Cardiac muscle cell (in vitro differentiated cells and primary cell): Measurements from ENCODE around the gene SHISA6. TPM values are rescaled to one million over a fixed set of nuclear protein-coding genes. Genes with fewer than 3 reads are reported as not detected.

Experiments
- DNase-seq, 2 donors: peaks; one replicate each; pipeline versions ENCODE4 v3.0.0 to v3.0.0-alpha.2; 2010 to 2017; ENCODE audit warnings: low read depth in 1 of 2, low spot score in 1 of 2
- H3K27ac ChIP-seq: fragments of 200-600 bp; sonication (generic); 2 replicates; pipeline ENCODE4 v1.5.1; 2016
- H3K27me3 ChIP-seq: fragments of 200-600 bp; sonication (generic); 2 replicates; pipeline ENCODE4 v1.6.0; 2016; ENCODE audit warnings: control low read depth
- H3K36me3 ChIP-seq: fragments of 200-600 bp; sonication (generic); 2 replicates; pipeline ENCODE4 v1.5.1; 2016; ENCODE audit warnings: control low read depth
- H3K4me1 ChIP-seq: fragments of 200-600 bp; sonication (generic); 2 replicates; pipeline ENCODE4 v1.8.1; 2017; ENCODE audit warnings: low read depth, mild to moderate bottlenecking, mixed run types
- H3K4me3 ChIP-seq: fragments of 200-600 bp; sonication (generic); 2 replicates; pipeline ENCODE4 v1.5.1; 2016; ENCODE audit warnings: mild to moderate bottlenecking
- H3K9me3 ChIP-seq: fragments of 200-600 bp; sonication (generic); 2 replicates; pipeline ENCODE4 v1.5.1; 2017; ENCODE audit warnings: low read depth, mild to moderate bottlenecking, control low read depth
- polyA plus RNA-seq: library from polyadenylated mRNA; unstranded; fragments of >200 nt; fragmentation: Nextera tagmentation; extraction: Ambion mirVana; gene quantifications from 2 replicates; pipeline ENCODE4 v1.2.1, GENCODE V29; 2016
- total RNA-seq: library from RNA; depleted of rRNA; stranded (reverse); fragments of >200 nt; gene quantifications from 2 replicates; pipeline ENCODE4 v1.2.3, GENCODE V29; 2016
- TF ChIP-seq, protein P1 (sequence below): IDR thresholded peaks from 2 replicates; pipeline ENCODE4 v1.5.1; 2012; ENCODE audit warnings: low read depth, mild to moderate bottlenecking, low read length

SHISA6 gene
- total and polyA plus RNA-seq, 2 experiments from 2014 or later: 0.17 to 0.45 TPM

DNA sequence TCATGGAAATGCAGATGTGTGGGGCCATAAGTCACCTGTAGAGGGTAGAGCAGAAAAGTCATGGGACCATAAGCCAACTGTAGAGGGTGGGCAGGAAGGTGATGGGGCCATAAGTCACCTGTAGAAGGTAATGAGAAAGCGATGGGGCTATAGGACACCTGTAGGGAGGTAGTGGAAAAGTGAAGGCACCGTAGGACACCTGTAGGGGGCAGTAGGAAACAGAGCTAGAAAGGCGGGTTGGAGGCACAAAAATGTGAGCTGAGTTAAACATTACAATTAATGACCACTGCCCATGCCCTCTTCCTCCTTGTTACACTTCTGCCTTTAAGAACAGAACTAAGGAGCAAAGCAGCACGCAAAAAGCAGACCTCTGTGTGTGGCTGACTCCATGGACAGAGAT lies 150.1 kb downstream of the SHISA6 start:
- Histone ChIP-seq H3K4me3 (no peak overlapping the region), H3K27me3 (no peaks in the 10 kb centered on the region), H3K36me3 (no peaks in the 10 kb centered on the region), H3K27ac (no peak overlapping the region), H3K9me3 (no peaks in the 10 kb centered on the region), H3K4me1 (peaks cover 4% of the 10 kb centered on the region)
- TF ChIP-seq, protein P1, sequence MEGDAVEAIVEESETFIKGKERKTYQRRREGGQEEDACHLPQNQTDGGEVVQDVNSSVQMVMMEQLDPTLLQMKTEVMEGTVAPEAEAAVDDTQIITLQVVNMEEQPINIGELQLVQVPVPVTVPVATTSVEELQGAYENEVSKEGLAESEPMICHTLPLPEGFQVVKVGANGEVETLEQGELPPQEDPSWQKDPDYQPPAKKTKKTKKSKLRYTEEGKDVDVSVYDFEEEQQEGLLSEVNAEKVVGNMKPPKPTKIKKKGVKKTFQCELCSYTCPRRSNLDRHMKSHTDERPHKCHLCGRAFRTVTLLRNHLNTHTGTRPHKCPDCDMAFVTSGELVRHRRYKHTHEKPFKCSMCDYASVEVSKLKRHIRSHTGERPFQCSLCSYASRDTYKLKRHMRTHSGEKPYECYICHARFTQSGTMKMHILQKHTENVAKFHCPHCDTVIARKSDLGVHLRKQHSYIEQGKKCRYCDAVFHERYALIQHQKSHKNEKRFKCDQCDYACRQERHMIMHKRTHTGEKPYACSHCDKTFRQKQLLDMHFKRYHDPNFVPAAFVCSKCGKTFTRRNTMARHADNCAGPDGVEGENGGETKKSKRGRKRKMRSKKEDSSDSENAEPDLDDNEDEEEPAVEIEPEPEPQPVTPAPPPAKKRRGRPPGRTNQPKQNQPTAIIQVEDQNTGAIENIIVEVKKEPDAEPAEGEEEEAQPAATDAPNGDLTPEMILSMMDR: no peak
- DNase-seq: no peak

DNA sequence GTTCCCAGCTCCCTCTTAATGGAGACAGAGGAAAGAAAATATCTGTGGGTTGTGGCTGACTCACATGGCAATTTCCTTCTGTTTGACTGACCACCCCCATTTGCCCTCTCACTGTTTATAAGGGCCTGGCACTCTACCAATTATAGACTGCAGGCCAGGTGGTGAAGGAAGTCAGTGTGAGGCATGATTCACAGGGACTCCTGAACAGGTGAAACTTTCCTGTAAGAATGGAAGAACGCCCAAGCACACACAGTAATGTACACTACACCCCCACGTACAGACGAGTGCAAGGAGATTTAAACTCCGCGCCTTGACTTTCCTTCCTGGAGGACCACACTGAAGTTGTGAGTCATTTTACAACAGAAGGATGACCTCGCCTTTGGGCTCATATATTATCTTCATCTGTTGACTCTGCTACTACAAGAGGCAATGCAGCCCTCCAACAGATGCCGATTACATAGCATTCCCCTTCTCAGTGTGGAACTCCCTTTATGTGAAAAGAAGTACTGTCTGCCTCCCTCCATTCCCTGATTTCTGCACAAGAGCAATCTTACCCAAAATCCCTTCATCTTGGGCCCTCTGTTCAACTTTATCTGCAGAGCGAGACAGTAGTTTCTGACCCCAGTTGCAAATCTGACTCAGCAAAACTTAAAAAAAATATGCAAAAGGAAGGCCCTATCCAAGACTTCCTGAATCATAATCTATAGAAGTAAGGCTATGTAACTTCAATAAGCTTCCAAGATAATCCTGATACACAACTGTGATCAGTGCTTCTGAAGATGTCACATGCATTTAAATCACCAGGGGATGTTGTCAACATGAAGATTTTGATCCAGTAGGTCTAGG lies 163.6 kb downstream of the SHISA6 start:
- H3K9me3 ChIP-seq: no peaks in the 10 kb centered on the region
- H3K27ac ChIP-seq: no peak overlapping the region
- TF ChIP-seq, protein P1: no peak
- H3K36me3 ChIP-seq: no peaks in the 10 kb centered on the region
- DNase-seq: no peak
- H3K4me1 ChIP-seq: no peaks in the 10 kb centered on the region
- no peaks in the 10 kb centered on the region for H3K27me3 ChIP-seq
- no peak overlapping the region for H3K4me3 ChIP-seq

DNA sequence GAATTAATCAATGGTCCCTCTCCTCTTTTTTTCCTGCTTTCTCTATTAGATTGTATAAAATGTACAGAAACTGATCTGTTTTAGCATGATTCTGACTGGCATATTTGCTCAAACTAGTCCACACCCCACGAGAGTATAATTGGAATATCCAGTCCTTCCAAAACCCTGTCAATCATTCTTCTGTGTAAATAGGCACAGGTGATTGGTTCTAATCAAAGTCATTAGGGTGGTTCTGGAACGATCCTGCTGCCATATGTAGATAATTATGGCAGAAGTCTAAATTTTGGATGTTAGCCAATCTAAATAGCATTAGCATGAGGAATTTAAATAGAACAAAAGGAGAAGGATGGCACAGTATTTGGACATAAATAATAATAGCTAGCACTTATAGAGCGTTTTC lies 165.7 kb downstream of the SHISA6 start:
- Histone ChIP-seq H3K9me3 (no peaks in the 10 kb centered on the region), H3K27ac (no peak overlapping the region), H3K4me3 (no peak overlapping the region), H3K36me3 (no peaks in the 10 kb centered on the region), H3K27me3 (no peaks in the 10 kb centered on the region), H3K4me1 (no peaks in the 10 kb centered on the region)
- DNase-seq: no peak
- TF ChIP-seq, protein P1: no peak

DNA sequence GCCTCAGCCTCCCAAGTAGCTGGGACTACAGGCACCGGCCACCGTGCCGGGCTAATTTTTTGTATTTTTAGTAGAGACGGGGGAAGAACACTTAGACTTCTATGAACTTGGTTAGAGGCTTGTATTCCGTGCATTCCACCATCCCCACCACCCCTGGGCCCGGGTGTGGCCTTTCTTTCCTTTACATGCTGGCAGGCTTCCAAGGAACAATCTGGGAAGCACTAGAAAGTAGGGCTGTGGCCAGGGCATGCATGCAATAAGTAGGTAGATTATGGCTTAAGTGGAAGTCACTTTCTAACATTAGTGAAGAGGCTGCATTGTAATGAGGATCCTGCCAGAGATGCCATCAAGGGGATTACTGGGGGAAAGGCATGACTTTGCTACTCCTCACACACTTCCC lies 171.6 kb downstream of the SHISA6 start:
- Histone ChIP-seq H3K36me3 (no peaks in the 10 kb centered on the region), H3K9me3 (no peaks in the 10 kb centered on the region), H3K4me1 (no peaks in the 10 kb centered on the region), H3K27ac (no peak overlapping the region), H3K4me3 (no peak overlapping the region), H3K27me3 (no peaks in the 10 kb centered on the region)
- DNase-seq: no peak
- TF ChIP-seq, protein P1: no peak

DNA sequence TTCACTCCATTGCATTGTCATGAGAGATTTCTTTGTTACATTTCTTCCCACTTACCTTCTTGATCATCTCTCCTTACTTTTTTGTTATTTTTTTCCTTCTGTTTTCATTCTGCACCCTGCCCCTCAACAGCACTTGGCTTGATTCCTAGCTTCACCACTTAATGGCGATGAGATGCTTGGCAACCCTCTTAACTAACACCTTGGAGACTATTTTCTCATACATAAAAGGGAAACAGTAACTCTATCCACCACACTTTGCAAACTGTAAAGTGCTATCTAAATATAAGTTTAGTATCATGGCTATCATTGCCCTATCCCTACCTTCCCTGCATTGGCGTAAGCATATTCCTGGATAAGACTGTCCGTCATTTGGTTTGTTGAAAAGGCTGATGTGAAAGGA lies 177.3 kb downstream of the SHISA6 start:
- H3K36me3 ChIP-seq: no peaks in the 10 kb centered on the region
- H3K4me3 ChIP-seq: no peak overlapping the region
- H3K4me1 ChIP-seq: no peaks in the 10 kb centered on the region
- H3K27ac ChIP-seq: no peak overlapping the region
- H3K9me3 ChIP-seq: no peaks in the 10 kb centered on the region
- no peaks in the 10 kb centered on the region for H3K27me3 ChIP-seq
- TF ChIP-seq, protein P1: no peak
- no peak for DNase-seq
